Measurements from ENCODE around the gene CAPZB.

The CAPZB gene

DNA sequence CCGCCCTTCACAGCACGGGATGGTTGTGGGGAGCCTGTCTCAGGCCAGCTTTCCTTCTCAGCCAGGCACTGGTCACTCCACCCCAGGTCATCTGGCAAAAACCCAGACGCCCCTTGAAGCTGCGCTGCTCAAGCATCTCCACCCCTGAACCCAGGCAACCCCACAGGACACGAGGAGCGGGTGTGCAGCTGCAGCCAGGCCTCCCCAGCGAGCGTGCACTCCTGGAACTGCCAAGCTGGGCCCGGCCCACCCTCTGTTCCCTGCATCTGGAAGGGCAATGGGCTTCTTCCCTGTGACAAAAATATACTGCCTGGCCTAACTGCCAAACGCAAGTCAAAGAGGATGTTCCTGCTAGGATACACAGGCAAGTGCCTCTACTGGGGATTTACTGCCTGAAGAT is 133.5 kb downstream of the CAPZB start:
- Histone ChIP-seq H3K27ac (ENCODE audit: insufficient read depth, low read depth, low read length, poor library complexity, severe bottlenecking) (no peak overlapping the region), H3K4me1 (ENCODE audit: control insufficient read depth, insufficient read depth, low read length) (peaks cover 6% of the 10 kb centered on the region), H3K27me3 (ENCODE audit: control insufficient read depth, insufficient read depth, low read length, poor library complexity, severe bottlenecking) (no peaks in the 10 kb centered on the region), H3K36me3 (ENCODE audit: control insufficient read depth, insufficient read depth, low read length) (peaks cover 8% of the 10 kb centered on the region), H3K9me3 (ENCODE audit: control insufficient read depth, low read length) (no peaks in the 10 kb centered on the region), H3K4me3 (ENCODE audit: insufficient read depth, low read depth, low read length) (no peak overlapping the region)
- 93 to 96% methylated on average over 10 of the region's 10 CpGs for WGBS, 2 experiments

- no peaks in the 10 kb centered on the region for H3K27me3 ChIP-seq (ENCODE audit: control insufficient read depth, insufficient read depth, low read length, poor library complexity, severe bottlenecking)
- H3K27ac ChIP-seq (ENCODE audit: insufficient read depth, low read depth, low read length, poor library complexity, severe bottlenecking): no peak overlapping the region
- no peaks in the 10 kb centered on the region for H3K9me3 ChIP-seq (ENCODE audit: control insufficient read depth, low read length)
- 90 to 95% methylated on average over 5 of the region's 5 CpGs for WGBS, 2 experiments
- H3K4me1 ChIP-seq (ENCODE audit: control insufficient read depth, insufficient read depth, low read length): peaks cover 6% of the 10 kb centered on the region
- peaks cover 8% of the 10 kb centered on the region for H3K36me3 ChIP-seq (ENCODE audit: control insufficient read depth, insufficient read depth, low read length)
- no peak overlapping the region for H3K4me3 ChIP-seq (ENCODE audit: insufficient read depth, low read depth, low read length)
Observed at GRCh38 chr1:19350566-19350965, 134.8 kb downstream of the CAPZB start.

DNA sequence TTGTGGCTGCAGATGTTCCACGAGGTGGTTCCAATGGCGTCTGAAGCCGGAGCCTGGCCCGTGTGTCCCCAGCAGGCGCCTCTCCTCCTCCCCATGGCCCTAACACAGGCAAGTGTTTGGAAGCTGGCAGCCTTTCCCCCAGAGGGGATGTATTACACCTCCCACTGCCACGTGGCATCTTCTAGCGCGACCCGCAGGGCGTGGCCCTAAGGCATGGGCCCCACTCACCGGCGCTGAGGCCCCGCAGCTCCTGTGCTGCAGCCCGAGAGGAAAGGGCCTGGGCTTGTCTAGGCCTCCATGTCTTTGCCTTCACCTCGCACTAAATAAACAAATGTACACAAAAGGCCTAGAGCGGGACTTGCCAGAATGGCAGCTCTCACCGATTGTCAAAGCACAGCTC is 135.3 kb downstream of the CAPZB start:
- H3K36me3 ChIP-seq (ENCODE audit: control insufficient read depth, insufficient read depth, low read length): peaks cover 8% of the 10 kb centered on the region
- H3K4me3 ChIP-seq (ENCODE audit: insufficient read depth, low read depth, low read length): no peak overlapping the region
- H3K4me1 ChIP-seq (ENCODE audit: control insufficient read depth, insufficient read depth, low read length): peaks cover 6% of the 10 kb centered on the region
- WGBS, 2 experiments: 92% methylated on average over 17 of the region's 17 CpGs
- no peaks in the 10 kb centered on the region for H3K9me3 ChIP-seq (ENCODE audit: control insufficient read depth, low read length)
- H3K27ac ChIP-seq (ENCODE audit: insufficient read depth, low read depth, low read length, poor library complexity, severe bottlenecking): no peak overlapping the region
- no peaks in the 10 kb centered on the region for H3K27me3 ChIP-seq (ENCODE audit: control insufficient read depth, insufficient read depth, low read length, poor library complexity, severe bottlenecking)

DNA sequence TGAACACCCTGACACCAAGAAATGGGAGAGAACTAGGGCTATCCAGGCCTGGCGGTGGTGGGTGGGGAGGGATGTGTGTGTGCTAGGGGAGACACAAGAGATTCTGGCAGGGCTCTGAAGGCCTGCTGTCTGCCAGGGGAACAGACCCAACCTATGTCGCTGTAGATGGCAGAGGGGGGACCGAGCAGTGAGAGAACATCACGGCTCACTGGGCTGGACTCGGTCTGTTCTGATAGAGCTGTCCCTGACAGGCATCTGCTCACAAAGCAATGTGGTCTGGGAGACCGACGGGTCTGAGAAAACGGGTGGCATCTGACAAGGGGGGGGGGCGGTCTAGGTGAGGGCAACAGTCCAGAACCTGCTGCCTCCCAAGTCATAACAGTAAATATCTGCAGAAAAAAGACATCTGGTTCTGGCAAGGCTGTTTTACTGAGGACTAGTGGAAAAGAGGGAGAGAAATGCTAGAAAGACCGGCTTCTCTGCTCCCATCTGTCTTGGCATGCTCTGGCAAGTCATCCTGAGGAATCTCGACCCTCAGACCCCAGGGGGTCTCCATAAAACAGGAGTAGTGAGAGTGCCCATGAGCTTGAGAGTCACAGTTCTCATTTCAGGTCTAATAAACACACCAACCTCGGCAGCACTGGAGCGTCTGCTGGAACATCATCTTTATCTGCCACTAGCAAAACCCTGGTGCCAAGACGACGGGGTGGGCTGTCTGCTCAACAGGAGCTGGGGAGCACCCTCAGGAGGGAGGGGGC is 136.7 kb downstream of the CAPZB start:
- H3K27ac ChIP-seq (ENCODE audit: insufficient read depth, low read depth, low read length, poor library complexity, severe bottlenecking): no peak overlapping the region
- H3K4me3 ChIP-seq (ENCODE audit: insufficient read depth, low read depth, low read length): no peak overlapping the region
- no peaks in the 10 kb centered on the region for H3K4me1 ChIP-seq (ENCODE audit: control insufficient read depth, insufficient read depth, low read length)
- H3K36me3 ChIP-seq (ENCODE audit: control insufficient read depth, insufficient read depth, low read length): peaks cover 9% of the 10 kb centered on the region
- WGBS, 2 experiments: 94% methylated on average over 14 of the region's 15 CpGs
- H3K27me3 ChIP-seq (ENCODE audit: control insufficient read depth, insufficient read depth, low read length, poor library complexity, severe bottlenecking): no peaks in the 10 kb centered on the region
- H3K9me3 ChIP-seq (ENCODE audit: control insufficient read depth, low read length): no peaks in the 10 kb centered on the region

GRCh38 chr1:19347533-19348172 is 137.7 kb downstream of the CAPZB start:
- no peaks in the 10 kb centered on the region for H3K4me1 ChIP-seq (ENCODE audit: control insufficient read depth, insufficient read depth, low read length)
- peaks cover 9% of the 10 kb centered on the region for H3K36me3 ChIP-seq (ENCODE audit: control insufficient read depth, insufficient read depth, low read length)
- no peak overlapping the region for H3K4me3 ChIP-seq (ENCODE audit: insufficient read depth, low read depth, low read length)
- no peaks in the 10 kb centered on the region for H3K27me3 ChIP-seq (ENCODE audit: control insufficient read depth, insufficient read depth, low read length, poor library complexity, severe bottlenecking)
- no peak overlapping the region for H3K27ac ChIP-seq (ENCODE audit: insufficient read depth, low read depth, low read length, poor library complexity, severe bottlenecking)
- WGBS, 2 experiments: 90 to 94% methylated on average over 14 of the region's 14 CpGs
- H3K9me3 ChIP-seq (ENCODE audit: control insufficient read depth, low read length): no peaks in the 10 kb centered on the region

GRCh38 chr1:19346026-19346425 is 139.3 kb downstream of the CAPZB start:
- Histone ChIP-seq H3K27ac (ENCODE audit: insufficient read depth, low read depth, low read length, poor library complexity, severe bottlenecking) (no peak overlapping the region), H3K4me1 (ENCODE audit: control insufficient read depth, insufficient read depth, low read length) (no peaks in the 10 kb centered on the region), H3K9me3 (ENCODE audit: control insufficient read depth, low read length) (no peaks in the 10 kb centered on the region), H3K4me3 (ENCODE audit: insufficient read depth, low read depth, low read length) (no peak overlapping the region), H3K36me3 (ENCODE audit: control insufficient read depth, insufficient read depth, low read length) (peaks cover 6% of the 10 kb centered on the region), H3K27me3 (ENCODE audit: control insufficient read depth, insufficient read depth, low read length, poor library complexity, severe bottlenecking) (no peaks in the 10 kb centered on the region)
- 94 to 95% methylated on average over 6 of the region's 6 CpGs for WGBS, 2 experiments

DNA sequence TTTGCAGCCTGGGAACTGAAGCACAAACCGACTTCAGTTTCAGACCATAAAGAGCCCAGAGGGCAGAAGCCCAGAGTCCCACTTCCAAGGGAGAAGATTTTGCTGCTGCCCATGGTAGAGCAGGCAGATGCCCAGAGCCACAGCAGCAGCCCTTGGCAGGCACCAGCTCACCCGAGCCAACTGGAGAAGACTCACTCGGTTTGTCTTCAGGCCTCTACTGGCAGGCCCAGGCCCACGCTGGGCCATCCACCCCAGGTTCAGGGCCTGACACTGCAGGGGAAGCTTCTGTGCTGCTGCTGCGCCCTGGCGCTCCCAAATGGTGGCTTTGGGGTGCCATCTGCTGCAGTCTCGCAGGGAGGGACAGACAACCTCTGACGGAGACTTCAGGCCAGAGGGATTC is 139.9 kb downstream of the CAPZB start:
- Histone ChIP-seq H3K4me3 (ENCODE audit: insufficient read depth, low read depth, low read length) (no peak overlapping the region), H3K27ac (ENCODE audit: insufficient read depth, low read depth, low read length, poor library complexity, severe bottlenecking) (no peak overlapping the region), H3K9me3 (ENCODE audit: control insufficient read depth, low read length) (no peaks in the 10 kb centered on the region), H3K27me3 (ENCODE audit: control insufficient read depth, insufficient read depth, low read length, poor library complexity, severe bottlenecking) (no peaks in the 10 kb centered on the region), H3K4me1 (ENCODE audit: control insufficient read depth, insufficient read depth, low read length) (no peaks in the 10 kb centered on the region), H3K36me3 (ENCODE audit: control insufficient read depth, insufficient read depth, low read length) (peaks cover 6% of the 10 kb centered on the region)
- 94 to 95% methylated on average over 8 of the region's 8 CpGs for WGBS, 2 experiments

- Histone ChIP-seq H3K4me1 (ENCODE audit: control insufficient read depth, insufficient read depth, low read length) (no peaks in the 10 kb centered on the region), H3K4me3 (ENCODE audit: insufficient read depth, low read depth, low read length) (no peak overlapping the region), H3K27ac (ENCODE audit: insufficient read depth, low read depth, low read length, poor library complexity, severe bottlenecking) (no peak overlapping the region), H3K36me3 (ENCODE audit: control insufficient read depth, insufficient read depth, low read length) (peaks cover 6% of the 10 kb centered on the region), H3K9me3 (ENCODE audit: control insufficient read depth, low read length) (no peaks in the 10 kb centered on the region), H3K27me3 (ENCODE audit: control insufficient read depth, insufficient read depth, low read length, poor library complexity, severe bottlenecking) (no peaks in the 10 kb centered on the region)
- WGBS, 2 experiments: 95 to 96% methylated on average over 11 of the region's 11 CpGs
Observed at GRCh38 chr1:19344831-19345230, 140.5 kb downstream of the CAPZB start.

- no peaks in the 10 kb centered on the region for H3K4me1 ChIP-seq (ENCODE audit: control insufficient read depth, insufficient read depth, low read length)
- no peak overlapping the region for H3K4me3 ChIP-seq (ENCODE audit: insufficient read depth, low read depth, low read length)
- H3K27ac ChIP-seq (ENCODE audit: insufficient read depth, low read depth, low read length, poor library complexity, severe bottlenecking): no peak overlapping the region
- peaks cover 6% of the 10 kb centered on the region for H3K36me3 ChIP-seq (ENCODE audit: control insufficient read depth, insufficient read depth, low read length)
- H3K27me3 ChIP-seq (ENCODE audit: control insufficient read depth, insufficient read depth, low read length, poor library complexity, severe bottlenecking): no peaks in the 10 kb centered on the region
- H3K9me3 ChIP-seq (ENCODE audit: control insufficient read depth, low read length): no peaks in the 10 kb centered on the region
- 79 to 80% methylated on average over 12 of the region's 12 CpGs for WGBS, 2 experiments
Observed at GRCh38 chr1:19344372-19344810, 140.9 kb downstream of the CAPZB start.

GRCh38 chr1:19343617-19344350 is 141.6 kb downstream of the CAPZB start:
- no peak overlapping the region for H3K27ac ChIP-seq (ENCODE audit: insufficient read depth, low read depth, low read length, poor library complexity, severe bottlenecking)
- peaks cover 6% of the 10 kb centered on the region for H3K36me3 ChIP-seq (ENCODE audit: control insufficient read depth, insufficient read depth, low read length)
- 94 to 95% methylated on average over 20 of the region's 20 CpGs for WGBS, 2 experiments
- no peaks in the 10 kb centered on the region for H3K9me3 ChIP-seq (ENCODE audit: control insufficient read depth, low read length)
- H3K4me3 ChIP-seq (ENCODE audit: insufficient read depth, low read depth, low read length): no peak overlapping the region
- H3K4me1 ChIP-seq (ENCODE audit: control insufficient read depth, insufficient read depth, low read length): no peaks in the 10 kb centered on the region
- H3K27me3 ChIP-seq (ENCODE audit: control insufficient read depth, insufficient read depth, low read length, poor library complexity, severe bottlenecking): no peaks in the 10 kb centered on the region

Measured in ectodermal cell (in vitro differentiated cells).